ENCODE measurements around the gene DPP3.

Gene DPP3

DNA sequence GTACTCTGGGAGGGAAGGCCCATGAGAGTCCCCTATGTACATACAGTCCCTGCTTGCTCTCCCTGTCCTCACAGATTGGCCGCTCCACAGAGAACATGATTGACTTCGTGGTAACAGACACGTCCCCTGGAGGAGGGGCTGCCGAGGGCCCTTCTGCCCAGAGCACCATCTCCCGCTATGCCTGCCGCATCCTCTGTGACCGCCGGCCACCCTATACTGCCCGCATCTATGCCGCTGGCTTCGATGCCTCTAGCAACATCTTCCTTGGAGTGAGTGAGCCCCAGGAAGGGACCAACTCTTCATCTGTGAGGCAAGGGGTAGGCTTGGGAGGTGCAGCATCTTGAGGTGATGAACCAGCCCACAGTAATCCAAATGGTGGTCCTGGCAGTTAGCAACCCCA lies 7.1 kb upstream of the DPP3 start (continued):
- TF ChIP-seq, protein P1, sequence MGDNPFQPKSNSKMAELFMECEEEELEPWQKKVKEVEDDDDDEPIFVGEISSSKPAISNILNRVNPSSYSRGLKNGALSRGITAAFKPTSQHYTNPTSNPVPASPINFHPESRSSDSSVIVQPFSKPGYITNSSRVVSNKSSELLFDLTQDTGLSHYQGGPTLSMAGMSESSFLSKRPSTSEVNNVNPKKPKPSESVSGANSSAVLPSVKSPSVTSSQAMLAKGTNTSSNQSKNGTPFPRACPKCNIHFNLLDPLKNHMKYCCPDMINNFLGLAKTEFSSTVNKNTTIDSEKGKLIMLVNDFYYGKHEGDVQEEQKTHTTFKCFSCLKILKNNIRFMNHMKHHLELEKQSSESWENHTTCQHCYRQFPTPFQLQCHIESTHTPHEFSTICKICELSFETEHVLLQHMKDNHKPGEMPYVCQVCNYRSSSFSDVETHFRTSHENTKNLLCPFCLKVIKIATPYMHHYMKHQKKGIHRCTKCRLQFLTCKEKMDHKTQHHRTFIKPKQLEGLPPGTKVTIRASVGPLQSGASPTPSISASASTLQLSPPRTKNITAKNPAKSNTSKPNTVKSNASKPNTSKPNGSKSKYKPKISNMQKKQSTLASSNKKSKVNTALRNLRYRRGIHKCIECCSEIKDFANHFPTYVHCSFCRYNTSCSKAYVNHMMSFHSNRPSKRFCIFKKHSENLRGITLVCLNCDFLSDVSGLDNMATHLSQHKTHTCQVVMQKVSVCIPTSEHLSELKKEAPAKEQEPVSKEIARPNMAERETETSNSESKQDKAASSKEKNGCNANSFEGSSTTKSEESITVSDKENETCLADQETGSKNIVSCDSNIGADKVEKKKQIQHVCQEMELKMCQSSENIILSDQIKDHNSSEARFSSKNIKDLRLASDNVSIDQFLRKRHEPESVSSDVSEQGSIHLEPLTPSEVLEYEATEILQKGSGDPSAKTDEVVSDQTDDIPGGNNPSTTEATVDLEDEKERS (tag by site-specific recombination; IDR thresholded peaks at IDR 0.05), result no peak
- no peak for TF ChIP-seq ZNF501 (tag by site-specific recombination; IDR thresholded peaks at IDR 0.05)

DNA sequence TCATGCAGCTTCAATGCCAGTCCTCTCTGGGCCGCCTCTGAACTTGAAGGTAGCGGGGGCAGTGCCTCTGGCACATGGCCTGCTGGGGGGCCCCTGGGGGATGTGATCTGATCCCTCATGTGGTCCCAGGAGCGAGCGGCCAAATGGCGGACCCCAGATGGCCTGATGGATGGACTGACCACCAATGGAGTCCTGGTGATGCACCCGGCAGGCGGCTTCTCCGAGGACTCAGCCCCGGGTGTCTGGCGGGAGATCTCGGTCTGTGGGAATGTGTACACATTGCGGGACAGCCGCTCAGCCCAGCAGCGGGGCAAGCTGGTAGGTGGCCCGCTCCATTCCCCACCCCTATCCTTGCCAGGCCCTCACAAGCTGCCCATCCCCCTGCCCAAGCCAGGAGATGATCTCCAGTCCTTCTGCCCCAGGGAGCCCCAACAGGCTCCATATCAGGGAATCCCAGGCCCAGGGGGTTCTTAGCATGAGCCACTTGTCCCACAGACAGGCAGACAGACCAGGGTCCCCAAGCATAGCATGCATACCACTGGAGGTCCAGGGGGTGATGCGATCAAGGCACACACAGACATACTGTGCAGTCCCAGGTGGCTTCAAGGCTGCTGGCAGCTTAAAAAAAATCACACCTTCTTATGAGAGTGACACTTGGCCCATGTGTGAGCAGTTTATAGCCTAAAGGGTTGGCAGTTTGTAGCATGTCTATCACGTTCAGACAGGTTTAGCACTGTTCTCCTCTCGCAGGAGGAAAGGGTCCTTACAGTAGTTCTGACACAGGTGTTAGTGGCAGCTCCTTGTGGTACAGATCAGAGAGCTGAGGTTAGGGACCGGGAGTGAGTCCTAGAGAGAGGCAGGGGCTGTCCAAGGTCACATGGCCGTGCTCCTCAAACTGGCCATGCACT lies 6.4 kb upstream of the DPP3 start:
- ChIA-PET POLR2A (interaction anchor here (0.7 to 1.2 kb wide), 3 partner anchors 10 to 52 kb away, joined by 3 to 5 read pairs (median 3); no protein-coding TSS in a partner anchor), CTCF (no interaction called here)
- H3K4me3 ChIP-seq (ENCODE audit: low read depth, low read length), result no peak overlapping the region
- H3K27ac ChIP-seq (ENCODE audit: extremely low read depth, low read depth, low read length), result no peak overlapping the region
- TF ChIP-seq ZNF701 (tag by site-specific recombination; IDR thresholded peaks at IDR 0.05) (no peak), GLIS1 (tag by site-specific recombination; IDR thresholded peaks at IDR 0.05) (peak; percentile 82), ZNF2 (tag by site-specific recombination; IDR thresholded peaks at IDR 0.05) (no peak), TCF7L2 (IDR thresholded peaks at IDR 0.05; ENCODE audit: borderline replicate concordance, low read depth, low read length) (no peak), SP2 (tag by site-specific recombination; IDR thresholded peaks at IDR 0.05) (no peak), ZNF747 (tag by site-specific recombination; IDR thresholded peaks at IDR 0.05) (no peak), ZIC2 (tag by site-specific recombination; IDR thresholded peaks at IDR 0.05) (peak; percentile 63), TRIM28 (IDR thresholded peaks at IDR 0.05; ENCODE audit: borderline replicate concordance, low read length) (no peak), ZNF792 (tag by site-specific recombination; IDR thresholded peaks at IDR 0.05) (no peak)
- TF ChIP-seq, protein P1 (tag by site-specific recombination; IDR thresholded peaks at IDR 0.05), result no peak
- H3K36me3 ChIP-seq (ENCODE audit: control insufficient read depth in 2 of 2, insufficient read depth in 1 of 2, low read length in 2 of 2), result peaks cover 0 to 57% of the 10 kb centered on the region in 2 experiments; a peak in 2 of 3 replicates
- H3K4me1 ChIP-seq (ENCODE audit: control insufficient read depth, insufficient read depth, low read length), result no peaks in the 10 kb centered on the region
- H3K9me3 ChIP-seq (ENCODE audit: control insufficient read depth, insufficient read depth, low read depth, low read length), result no peaks in the 10 kb centered on the region

DNA sequence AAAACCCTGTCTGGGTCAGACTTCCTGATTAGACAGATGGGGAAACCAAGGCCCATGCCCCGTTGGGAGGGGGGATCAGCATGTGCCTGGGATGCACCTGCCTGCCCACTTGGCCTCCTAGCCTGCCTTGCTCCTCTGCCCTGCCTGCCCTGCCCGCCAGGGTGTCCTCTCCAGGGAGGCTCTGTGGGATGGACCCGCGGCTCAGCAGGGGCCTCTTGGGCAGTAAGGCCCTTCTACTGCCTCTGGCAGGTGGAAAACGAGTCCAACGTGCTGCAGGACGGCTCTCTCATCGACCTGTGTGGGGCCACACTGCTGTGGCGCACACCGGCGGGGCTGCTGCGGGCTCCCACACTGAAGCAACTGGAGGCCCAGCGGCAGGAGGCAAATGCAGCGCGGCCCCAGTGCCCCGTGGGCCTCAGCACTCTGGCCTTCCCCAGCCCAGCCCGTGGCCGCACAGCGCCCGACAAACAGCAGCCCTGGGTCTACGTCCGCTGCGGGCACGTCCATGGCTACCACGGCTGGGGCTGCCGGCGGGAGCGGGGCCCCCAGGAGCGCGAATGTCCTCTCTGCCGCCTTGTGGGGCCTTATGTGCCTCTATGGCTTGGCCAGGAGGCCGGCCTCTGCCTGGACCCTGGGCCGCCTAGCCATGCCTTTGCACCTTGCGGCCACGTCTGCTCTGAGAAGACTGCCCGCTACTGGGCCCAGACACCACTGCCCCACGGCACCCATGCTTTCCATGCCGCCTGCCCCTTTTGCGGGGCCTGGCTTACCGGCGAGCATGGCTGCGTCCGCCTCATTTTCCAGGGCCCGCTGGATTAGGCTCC lies 4.7 kb upstream of the DPP3 start:
- Histone ChIP-seq H3K9me3 (ENCODE audit: control insufficient read depth, insufficient read depth, low read depth, low read length) (no peaks in the 10 kb centered on the region), H3K36me3 (ENCODE audit: control insufficient read depth in 2 of 2, insufficient read depth in 1 of 2, low read length in 2 of 2) (peaks cover 0 to 45% of the 10 kb centered on the region in 2 experiments; a peak in 2 of 3 replicates), H3K4me1 (ENCODE audit: control insufficient read depth, insufficient read depth, low read length) (no peaks in the 10 kb centered on the region), H3K4me3 (ENCODE audit: low read depth, low read length) (no peak overlapping the region), H3K27ac (ENCODE audit: extremely low read depth, low read depth, low read length) (no peak overlapping the region)
- TF ChIP-seq, protein P2, sequence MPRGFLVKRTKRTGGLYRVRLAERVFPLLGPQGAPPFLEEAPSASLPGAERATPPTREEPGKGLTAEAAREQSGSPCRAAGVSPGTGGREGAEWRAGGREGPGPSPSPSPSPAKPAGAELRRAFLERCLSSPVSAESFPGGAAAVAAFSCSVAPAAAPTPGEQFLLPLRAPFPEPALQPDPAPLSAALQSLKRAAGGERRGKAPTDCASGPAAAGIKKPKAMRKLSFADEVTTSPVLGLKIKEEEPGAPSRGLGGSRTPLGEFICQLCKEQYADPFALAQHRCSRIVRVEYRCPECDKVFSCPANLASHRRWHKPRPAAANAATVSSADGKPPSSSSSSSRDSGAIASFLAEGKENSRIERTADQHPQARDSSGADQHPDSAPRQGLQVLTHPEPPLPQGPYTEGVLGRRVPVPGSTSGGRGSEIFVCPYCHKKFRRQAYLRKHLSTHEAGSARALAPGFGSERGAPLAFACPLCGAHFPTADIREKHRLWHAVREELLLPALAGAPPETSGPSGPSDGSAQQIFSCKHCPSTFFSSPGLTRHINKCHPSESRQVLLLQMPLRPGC (tag by site-specific recombination; IDR thresholded peaks at IDR 0.05), result no peak
- TF ChIP-seq ZIC2 (tag by site-specific recombination; IDR thresholded peaks at IDR 0.05) (peak; percentile 57), GLIS1 (tag by site-specific recombination; IDR thresholded peaks at IDR 0.05) (peak; percentile 32)
- ChIA-PET POLR2A (interaction anchor here (0.9 to 1.2 kb wide), 3 partner anchors 9 to 16 kb away, joined by 5 to 7 read pairs (median 5); partner anchors contain the start of gene PELI3), CTCF (no interaction called here)
